ENCODE results near the gene SCYGR4.
"Not testable (repeated sequence)": the region's sequence is repeated elsewhere in the genome, so short reads cannot be mapped to it uniquely, and the experiment has no call there.

SCYGR4 gene

GRCh38 chr2:227595797-227596196 lies 21.5 kb upstream of the SCYGR4 start:
- TF ChIP-seq Cebpa-rat (IDR thresholded peaks at IDR 0.05): no peak
- Histone ChIP-seq H3K27ac (no peak overlapping the region), H3K36me3 (no peaks in the 10 kb centered on the region), H3K27me3 (no peaks in the 10 kb centered on the region), H3K4me2 (no peak overlapping the region), H3K4me3 (no peak overlapping the region), H4K20me1 (no peaks in the 10 kb centered on the region), H3K4me1 (no peaks in the 10 kb centered on the region), H3K9ac (no peak overlapping the region), H3K9me3 (no peaks in the 10 kb centered on the region)

- Histone ChIP-seq H3K4me2 (no peak overlapping the region), H3K4me1 (no peaks in the 10 kb centered on the region), H3K27me3 (no peaks in the 10 kb centered on the region), H3K9me3 (no peaks in the 10 kb centered on the region), H3K27ac (no peak overlapping the region), H3K4me3 (no peak overlapping the region), H3K9ac (no peak overlapping the region), H3K36me3 (no peaks in the 10 kb centered on the region), H4K20me1 (no peaks in the 10 kb centered on the region)
- no peak for TF ChIP-seq Cebpa-rat (IDR thresholded peaks at IDR 0.05)
Measured at GRCh38 chr2:227597036-227597435, 20.3 kb upstream of the SCYGR4 start.

GRCh38 chr2:227597998-227598397 lies 19.3 kb upstream of the SCYGR4 start:
- no peak for TF ChIP-seq Cebpa-rat (IDR thresholded peaks at IDR 0.05)
- Histone ChIP-seq H3K9me3 (no peaks in the 10 kb centered on the region), H4K20me1 (no peaks in the 10 kb centered on the region), H3K36me3 (no peaks in the 10 kb centered on the region), H3K4me3 (no peak overlapping the region), H3K4me2 (no peak overlapping the region), H3K27ac (no peak overlapping the region), H3K9ac (no peak overlapping the region), H3K4me1 (no peaks in the 10 kb centered on the region), H3K27me3 (no peaks in the 10 kb centered on the region)

- not testable (repeated sequence) for H3K9ac ChIP-seq, H3K4me3 ChIP-seq, H4K20me1 ChIP-seq, H3K27ac ChIP-seq, H3K4me2 ChIP-seq, H3K9me3 ChIP-seq, H3K36me3 ChIP-seq, H3K27me3 ChIP-seq, H3K4me1 ChIP-seq
Measured at GRCh38 chr2:227598835-227599503, 18.3 kb upstream of the SCYGR4 start, which contains the start of gene SCYGR2. Gene SCYGR2, plus strand, starts transcription at chr2:227598893. Its CDS starts 0 bp downstream, at chr2:227598893.

- no peaks in the 10 kb centered on the region for H3K27me3 ChIP-seq
- no peak for TF ChIP-seq Cebpa-rat (IDR thresholded peaks at IDR 0.05)
- H3K9me3 ChIP-seq: no peaks in the 10 kb centered on the region
- H3K4me1 ChIP-seq: no peaks in the 10 kb centered on the region
- H3K4me2 ChIP-seq: no peak overlapping the region
- H3K9ac ChIP-seq: no peak overlapping the region
- H4K20me1 ChIP-seq: no peaks in the 10 kb centered on the region
- no peak overlapping the region for H3K27ac ChIP-seq
- no peak overlapping the region for H3K4me3 ChIP-seq
- H3K36me3 ChIP-seq: no peaks in the 10 kb centered on the region
Measured at GRCh38 chr2:227602358-227602757, 14.9 kb upstream of the SCYGR4 start.

- TF ChIP-seq Cebpa-rat (IDR thresholded peaks at IDR 0.05): no peak
Measured at GRCh38 chr2:227606476-227606875, 10.8 kb upstream of the SCYGR4 start.

GRCh38 chr2:227607941-227608340 lies 9.4 kb upstream of the SCYGR4 start:
- H3K27me3 ChIP-seq: no peaks in the 10 kb centered on the region
- H3K9ac ChIP-seq: no peak overlapping the region
- TF ChIP-seq Cebpa-rat (IDR thresholded peaks at IDR 0.05): no peak
- H4K20me1 ChIP-seq: no peaks in the 10 kb centered on the region
- H3K27ac ChIP-seq: no peak overlapping the region
- peak overlapping the region; percentile 17; the same call in 1 of the 2 replicates for H3K4me2 ChIP-seq
- no peaks in the 10 kb centered on the region for H3K36me3 ChIP-seq
- peaks cover 14% of the 10 kb centered on the region for H3K4me1 ChIP-seq
- H3K4me3 ChIP-seq: no peak overlapping the region
- H3K9me3 ChIP-seq: no peaks in the 10 kb centered on the region

More at GRCh38 chr2:227606476-227606875, 10.8 kb upstream of the SCYGR4 start:
- Histone ChIP-seq H3K27ac (no peak overlapping the region), H3K9me3 (no peaks in the 10 kb centered on the region), H3K9ac (no peak overlapping the region), H3K27me3 (no peaks in the 10 kb centered on the region), H3K4me1 (peaks cover 14% of the 10 kb centered on the region), H4K20me1 (no peaks in the 10 kb centered on the region), H3K4me2 (no peak overlapping the region), H3K4me3 (no peak overlapping the region), H3K36me3 (no peaks in the 10 kb centered on the region)

GRCh38 chr2:227608561-227609338 lies 8.5 kb upstream of the SCYGR4 start:
- H3K9me3 ChIP-seq: no peaks in the 10 kb centered on the region
- TF ChIP-seq Cebpa-rat (IDR thresholded peaks at IDR 0.05): no peak
- H3K9ac ChIP-seq: no peak overlapping the region
- no peak overlapping the region for H3K4me3 ChIP-seq
- no peaks in the 10 kb centered on the region for H4K20me1 ChIP-seq
- H3K27me3 ChIP-seq: no peaks in the 10 kb centered on the region
- H3K4me2 ChIP-seq: peak overlapping the region; percentile 17; the same call in 1 of the 2 replicates
- H3K4me1 ChIP-seq: peaks cover 14% of the 10 kb centered on the region
- H3K36me3 ChIP-seq: no peaks in the 10 kb centered on the region
- no peak overlapping the region for H3K27ac ChIP-seq

- Histone ChIP-seq H3K9me3 (no peaks in the 10 kb centered on the region), H3K4me3 (no peak overlapping the region), H3K27ac (no peak overlapping the region), H3K36me3 (no peaks in the 10 kb centered on the region), H3K4me2 (no peak overlapping the region), H3K9ac (no peak overlapping the region), H3K4me1 (peaks cover 14% of the 10 kb centered on the region), H3K27me3 (no peaks in the 10 kb centered on the region), H4K20me1 (no peaks in the 10 kb centered on the region)
- no peak for TF ChIP-seq Cebpa-rat (IDR thresholded peaks at IDR 0.05)
Measured at GRCh38 chr2:227610123-227610522, 7.2 kb upstream of the SCYGR4 start.

GRCh38 chr2:227612546-227613271 lies 4.6 kb upstream of the SCYGR4 start:
- Histone ChIP-seq H3K4me3 (no peak overlapping the region), H3K9ac (no peak overlapping the region), H3K36me3 (no peaks in the 10 kb centered on the region), H3K4me2 (no peak overlapping the region), H3K4me1 (peaks cover 14% of the 10 kb centered on the region), H3K27me3 (no peaks in the 10 kb centered on the region), H3K27ac (no peak overlapping the region), H4K20me1 (no peaks in the 10 kb centered on the region), H3K9me3 (no peaks in the 10 kb centered on the region)
- no peak for TF ChIP-seq Cebpa-rat (IDR thresholded peaks at IDR 0.05)

Measured in BLaER1 (cell line).